Stimulated activated naive CD8-positive, alpha-beta T cell treated with anti-CD3 and anti-CD28 coated beads, Interleukin-15, Interleukin-2, amounts not matched to agents 100 ng/mL and 50 ng/mL, for 24 hours (primary cell): Measurements from ENCODE around the gene KIFAP3.

Experiments
- H3K27ac Mint-ChIP-seq: one replicate; pipeline ENCODE4 v1.8.0; 2021; ENCODE audit warnings: mild to moderate bottlenecking, mixed read lengths
- H3K27me3 Mint-ChIP-seq: one replicate; pipeline ENCODE4 v1.8.0; 2021; ENCODE audit warnings: mixed read lengths
- H3K36me3 Mint-ChIP-seq: one replicate; pipeline ENCODE4 v1.8.0; 2021; ENCODE audit warnings: low read depth, mixed read lengths
- H3K4me1 Mint-ChIP-seq: one replicate; pipeline ENCODE4 v1.8.0; 2021; ENCODE audit warnings: low read depth, mixed read lengths
- H3K4me3 Mint-ChIP-seq: one replicate; pipeline ENCODE4 v1.8.0; 2021; ENCODE audit warnings: mild to moderate bottlenecking, mixed read lengths
- H3K9me3 Mint-ChIP-seq: one replicate; pipeline ENCODE4 v1.8.0; 2021; ENCODE audit warnings: mixed read lengths

KIFAP3 gene

GRCh38 chr1:169974067-169974466 is 100.4 kb downstream of the KIFAP3 start:
- Mint-ChIP-seq H3K4me1 (no peaks in the 10 kb centered on the region), H3K27ac (no peak overlapping the region), H3K36me3 (peaks cover 10% of the 10 kb centered on the region), H3K4me3 (no peak overlapping the region), H3K27me3 (no peaks in the 10 kb centered on the region), H3K9me3 (no peaks in the 10 kb centered on the region)

DNA sequence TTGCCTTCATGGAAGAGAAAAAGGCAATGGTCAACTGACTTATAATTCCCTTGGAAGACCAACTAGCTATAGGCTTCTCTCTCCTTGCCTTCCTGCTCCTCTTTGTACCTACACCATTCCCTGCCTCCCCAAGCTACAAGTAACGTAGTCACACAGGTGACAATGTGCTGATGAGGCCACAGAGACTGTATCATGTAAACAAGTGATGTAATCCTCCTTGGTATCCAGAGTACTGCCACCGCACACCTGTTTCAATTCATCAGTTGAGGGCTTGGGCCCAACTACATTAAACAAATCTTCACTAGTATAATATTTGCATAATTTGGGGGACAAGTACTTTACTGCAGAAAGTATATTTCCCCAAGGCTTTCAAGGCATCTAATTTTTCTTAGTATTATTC is 104.4 kb downstream of the KIFAP3 start:
- no peak overlapping the region for H3K27ac Mint-ChIP-seq
- peaks cover 8% of the 10 kb centered on the region for H3K36me3 Mint-ChIP-seq
- no peaks in the 10 kb centered on the region for H3K9me3 Mint-ChIP-seq
- H3K27me3 Mint-ChIP-seq, result no peaks in the 10 kb centered on the region
- no peaks in the 10 kb centered on the region for H3K4me1 Mint-ChIP-seq
- no peak overlapping the region for H3K4me3 Mint-ChIP-seq

DNA sequence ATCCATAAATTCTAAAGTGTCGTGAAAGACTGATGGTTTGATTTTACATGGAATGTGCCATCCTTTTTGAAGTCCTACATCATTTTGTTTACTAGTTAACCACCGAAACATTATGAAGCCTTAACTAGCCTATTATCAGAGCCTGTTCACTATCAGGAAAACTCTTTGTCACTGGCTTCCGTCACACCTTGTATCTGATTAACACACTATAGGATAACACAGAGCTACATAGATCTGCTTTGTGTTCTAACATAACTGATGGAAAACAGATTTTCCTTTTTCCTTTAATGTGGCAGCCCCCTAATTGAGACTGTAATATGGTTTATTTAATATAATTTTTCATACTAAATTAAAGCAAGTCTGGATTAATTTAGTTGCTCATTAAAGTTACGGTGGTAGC is 106.3 kb downstream of the KIFAP3 start:
- no peak overlapping the region for H3K27ac Mint-ChIP-seq
- no peaks in the 10 kb centered on the region for H3K4me1 Mint-ChIP-seq
- no peaks in the 10 kb centered on the region for H3K9me3 Mint-ChIP-seq
- no peak overlapping the region for H3K4me3 Mint-ChIP-seq
- peaks cover 7% of the 10 kb centered on the region for H3K36me3 Mint-ChIP-seq
- H3K27me3 Mint-ChIP-seq, result no peaks in the 10 kb centered on the region

DNA sequence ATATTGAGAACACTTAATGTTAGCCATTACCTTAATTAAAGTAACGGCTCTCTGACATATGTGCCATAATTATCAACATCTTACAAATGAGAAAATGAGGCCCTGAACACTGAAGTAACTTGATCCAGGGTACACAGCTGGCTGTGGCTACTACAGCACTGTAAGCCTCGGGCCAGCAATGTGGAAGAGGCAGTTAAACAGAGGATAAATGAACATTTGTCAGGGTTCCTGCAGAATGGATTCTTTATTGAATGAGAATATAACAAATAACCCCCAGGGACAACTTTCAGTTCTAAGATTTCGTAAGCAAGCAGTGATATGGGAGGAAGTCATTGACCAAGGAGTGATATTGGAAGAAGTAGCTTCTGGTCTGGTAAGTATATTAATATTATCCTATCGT is 110.3 kb downstream of the KIFAP3 start:
- H3K27ac Mint-ChIP-seq, result no peak overlapping the region
- H3K4me1 Mint-ChIP-seq, result no peaks in the 10 kb centered on the region
- H3K4me3 Mint-ChIP-seq, result no peak overlapping the region
- H3K9me3 Mint-ChIP-seq, result no peaks in the 10 kb centered on the region
- peaks cover 10% of the 10 kb centered on the region for H3K36me3 Mint-ChIP-seq
- no peaks in the 10 kb centered on the region for H3K27me3 Mint-ChIP-seq

GRCh38 chr1:169959686-169960085 is 114.8 kb downstream of the KIFAP3 start:
- Mint-ChIP-seq H3K4me3 (no peak overlapping the region), H3K27me3 (no peaks in the 10 kb centered on the region), H3K9me3 (no peaks in the 10 kb centered on the region), H3K4me1 (no peaks in the 10 kb centered on the region), H3K27ac (no peak overlapping the region), H3K36me3 (peaks cover 5% of the 10 kb centered on the region)

GRCh38 chr1:169958987-169959386 is 115.5 kb downstream of the KIFAP3 start:
- Mint-ChIP-seq H3K27ac (no peak overlapping the region), H3K4me1 (no peaks in the 10 kb centered on the region), H3K27me3 (no peaks in the 10 kb centered on the region), H3K4me3 (no peak overlapping the region), H3K9me3 (no peaks in the 10 kb centered on the region), H3K36me3 (peaks cover 8% of the 10 kb centered on the region)

GRCh38 chr1:169957884-169958283 is 116.6 kb downstream of the KIFAP3 start:
- Mint-ChIP-seq H3K27ac (no peak overlapping the region), H3K9me3 (no peaks in the 10 kb centered on the region), H3K4me1 (no peaks in the 10 kb centered on the region), H3K4me3 (no peak overlapping the region), H3K27me3 (no peaks in the 10 kb centered on the region), H3K36me3 (peaks cover 7% of the 10 kb centered on the region)

DNA sequence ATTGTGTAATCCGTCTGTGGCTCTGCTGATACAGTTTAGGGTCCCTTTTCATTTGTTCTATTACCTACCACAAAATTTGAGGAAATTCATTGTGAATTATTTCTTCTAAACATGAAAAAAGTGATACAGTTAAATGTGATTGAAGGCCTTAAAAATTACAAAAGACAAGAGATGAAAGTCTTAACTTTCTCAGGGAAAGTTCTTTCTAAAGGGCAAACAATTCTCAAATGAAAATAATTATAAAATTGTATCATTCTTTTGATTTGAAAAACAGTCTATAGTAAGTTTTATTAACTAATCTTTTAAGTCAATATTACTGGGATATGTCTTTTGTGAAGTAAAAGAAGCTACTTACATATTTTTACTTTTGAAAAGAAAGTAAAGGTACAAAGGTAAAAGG is 123.4 kb downstream of the KIFAP3 start:
- H3K4me1 Mint-ChIP-seq, result no peaks in the 10 kb centered on the region
- no peak overlapping the region for H3K27ac Mint-ChIP-seq
- H3K36me3 Mint-ChIP-seq, result peaks cover 7% of the 10 kb centered on the region
- H3K9me3 Mint-ChIP-seq, result no peaks in the 10 kb centered on the region
- no peak overlapping the region for H3K4me3 Mint-ChIP-seq
- no peaks in the 10 kb centered on the region for H3K27me3 Mint-ChIP-seq

DNA sequence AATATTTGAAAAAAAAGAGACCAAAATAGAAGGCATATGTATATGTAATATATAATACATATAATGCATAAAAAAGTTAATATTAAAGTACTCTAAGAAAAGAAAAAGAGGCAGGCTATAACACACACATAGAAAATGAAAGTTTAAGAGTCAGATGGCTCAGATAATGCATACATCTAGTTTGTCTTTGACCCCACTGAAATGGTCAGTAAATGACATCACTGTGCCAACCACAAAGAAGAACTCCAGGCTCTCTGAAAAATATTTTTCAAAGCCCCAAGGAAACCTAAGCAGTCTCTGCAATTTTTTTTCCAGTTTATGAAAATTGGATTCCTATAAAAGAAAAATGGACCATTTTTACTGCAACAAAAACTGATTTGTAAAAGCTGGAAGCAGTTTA is 125.4 kb downstream of the KIFAP3 start:
- no peaks in the 10 kb centered on the region for H3K27me3 Mint-ChIP-seq
- H3K36me3 Mint-ChIP-seq, result peaks cover 5% of the 10 kb centered on the region
- H3K27ac Mint-ChIP-seq, result no peak overlapping the region

GRCh38 chr1:169946206-169946605 is 128.3 kb downstream of the KIFAP3 start:
- no peaks in the 10 kb centered on the region for H3K36me3 Mint-ChIP-seq
- H3K4me3 Mint-ChIP-seq, result no peak overlapping the region
- no peaks in the 10 kb centered on the region for H3K4me1 Mint-ChIP-seq
- no peak overlapping the region for H3K27ac Mint-ChIP-seq
- H3K9me3 Mint-ChIP-seq, result no peaks in the 10 kb centered on the region
- H3K27me3 Mint-ChIP-seq, result no peaks in the 10 kb centered on the region

More for the DNA sequence above, 125.4 kb downstream of the KIFAP3 start:
- H3K4me1 Mint-ChIP-seq, result no peaks in the 10 kb centered on the region
- H3K4me3 Mint-ChIP-seq, result no peak overlapping the region
- no peaks in the 10 kb centered on the region for H3K9me3 Mint-ChIP-seq

GRCh38 chr1:169945181-169945580 is 129.3 kb downstream of the KIFAP3 start:
- Mint-ChIP-seq H3K36me3 (no peaks in the 10 kb centered on the region), H3K9me3 (no peaks in the 10 kb centered on the region), H3K27me3 (no peaks in the 10 kb centered on the region)

GRCh38 chr1:169944621-169945020 is 129.9 kb downstream of the KIFAP3 start:
- H3K27me3 Mint-ChIP-seq, result no peaks in the 10 kb centered on the region
- no peaks in the 10 kb centered on the region for H3K4me1 Mint-ChIP-seq
- no peak overlapping the region for H3K27ac Mint-ChIP-seq
- H3K36me3 Mint-ChIP-seq, result no peaks in the 10 kb centered on the region
- H3K9me3 Mint-ChIP-seq, result no peaks in the 10 kb centered on the region
- no peak overlapping the region for H3K4me3 Mint-ChIP-seq

More at GRCh38 chr1:169945181-169945580, 129.3 kb downstream of the KIFAP3 start:
- H3K27ac Mint-ChIP-seq, result no peak overlapping the region
- H3K4me3 Mint-ChIP-seq, result no peak overlapping the region
- H3K4me1 Mint-ChIP-seq, result no peaks in the 10 kb centered on the region

DNA sequence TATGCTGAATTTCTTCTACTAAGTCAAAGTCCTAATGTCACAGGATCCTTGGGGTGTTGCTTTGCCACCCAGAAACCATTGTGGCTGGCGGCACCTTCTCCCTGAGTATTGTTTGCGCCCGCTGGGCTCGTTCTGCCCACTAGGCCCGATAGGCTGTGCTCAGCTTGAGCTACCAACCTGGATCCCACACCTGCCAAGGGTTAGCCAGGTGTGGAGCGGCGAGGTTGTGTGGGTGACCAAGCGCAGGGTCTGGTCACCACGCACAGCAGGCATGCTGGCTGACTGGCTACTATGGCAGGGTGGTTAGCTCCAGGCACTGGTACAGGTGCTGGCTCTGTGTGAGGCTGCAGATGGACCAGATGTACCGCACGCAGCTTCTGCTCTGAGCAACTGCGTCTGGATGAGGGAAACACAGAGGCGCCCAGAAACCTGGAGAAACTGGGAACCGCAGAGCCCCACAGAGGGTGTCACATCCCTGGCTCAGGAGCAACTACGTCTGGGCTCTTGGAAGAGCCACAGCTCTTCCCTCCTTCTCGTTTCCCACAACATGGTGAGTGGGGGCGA is 130.4 kb downstream of the KIFAP3 start:
- Mint-ChIP-seq H3K27me3 (no peaks in the 10 kb centered on the region), H3K36me3 (no peaks in the 10 kb centered on the region), H3K9me3 (no peaks in the 10 kb centered on the region), H3K4me3 (no peak overlapping the region), H3K27ac (no peak overlapping the region), H3K4me1 (no peaks in the 10 kb centered on the region)

DNA sequence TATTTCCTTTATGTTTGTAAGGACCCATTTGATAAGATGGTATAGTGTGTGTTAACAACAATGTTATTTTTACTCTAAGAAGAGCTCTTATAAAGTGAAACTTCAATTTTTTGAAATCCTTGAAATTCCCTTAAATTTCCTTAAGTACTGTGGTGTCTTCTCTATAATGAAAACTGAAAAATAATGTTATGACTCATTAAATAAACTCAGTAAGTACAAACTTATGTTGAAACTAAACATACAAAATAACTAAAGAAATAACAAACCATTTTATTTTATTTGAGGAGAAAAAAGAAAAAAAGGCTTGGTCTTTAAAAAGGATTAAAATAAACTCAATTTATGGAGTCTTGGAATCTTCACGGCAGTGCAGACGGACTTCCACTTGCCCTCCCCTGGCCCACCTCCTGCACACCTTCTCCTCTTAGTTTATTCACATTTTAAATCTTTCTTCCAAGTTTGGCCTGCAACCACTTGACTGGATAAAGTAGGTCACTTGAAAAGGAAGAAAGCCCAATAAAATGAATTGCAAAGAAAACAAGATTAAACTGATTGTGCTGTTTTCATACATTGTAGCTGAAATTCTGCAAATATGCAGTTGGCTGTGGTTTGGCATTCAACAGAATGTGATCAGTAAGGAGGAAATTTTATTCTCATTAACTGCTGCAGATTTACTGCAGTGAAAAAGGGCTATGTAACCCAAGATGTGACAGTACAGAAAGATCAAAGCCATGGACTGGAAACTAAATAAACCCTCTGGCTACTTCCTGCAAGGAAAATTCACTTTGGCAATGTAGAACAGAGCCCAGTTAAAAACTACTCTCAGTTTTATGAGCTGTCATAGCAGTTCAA is 132.3 kb downstream of the KIFAP3 start:
- H3K36me3 Mint-ChIP-seq, result no peaks in the 10 kb centered on the region
- no peaks in the 10 kb centered on the region for H3K9me3 Mint-ChIP-seq
- no peaks in the 10 kb centered on the region for H3K27me3 Mint-ChIP-seq
- no peaks in the 10 kb centered on the region for H3K4me1 Mint-ChIP-seq
- H3K4me3 Mint-ChIP-seq, result no peak overlapping the region
- no peak overlapping the region for H3K27ac Mint-ChIP-seq

GRCh38 chr1:169933984-169934725 is 140.3 kb downstream of the KIFAP3 start:
- no peak overlapping the region for H3K4me3 Mint-ChIP-seq
- H3K4me1 Mint-ChIP-seq, result no peaks in the 10 kb centered on the region
- no peaks in the 10 kb centered on the region for H3K9me3 Mint-ChIP-seq
- H3K27me3 Mint-ChIP-seq, result no peaks in the 10 kb centered on the region
- H3K36me3 Mint-ChIP-seq, result no peaks in the 10 kb centered on the region
- H3K27ac Mint-ChIP-seq, result no peak overlapping the region
